Naive thymus-derived CD4-positive, alpha-beta T cell (primary cell): ENCODE data around the gene ASTN1. TPM values are rescaled to one million over a fixed set of nuclear protein-coding genes. Genes with fewer than 3 reads are reported as not detected.

ENCODE experiments used
- ATAC-seq: fragments of 150-1000 bp; cut with Tn5 transposase; 2 replicates; pipeline ENCODE4 v1.10.0; 2021; ENCODE audit warnings: mild to moderate bottlenecking, moderate library complexity
- CTCF ChIA-PET: fragments of 350-600 bp; sonication (Branson Sonifier 250); formaldehyde crosslinking; loops from one replicate; lab custom pipeline; 2021; ENCODE audit warnings: antibody characterized with exemption; lab: Charles Lee
- POLR2A ChIA-PET: fragments of 350-600 bp; sonication (Branson Sonifier 250); formaldehyde crosslinking; loops from one replicate; lab custom pipeline; 2021; ENCODE audit warnings: antibody characterized with exemption, inconsistent platforms; lab: Charles Lee
- DNase-seq, 9 donors: peaks; one replicate each; pipeline versions ENCODE4 v3.0.0 to v3.0.0-alpha.2; 2020 to 2022; ENCODE audit warnings: mixed read lengths in 1 of 9
- H3K27ac ChIP-seq: one replicate; pipeline ENCODE4 v1.7.0; 2013; ENCODE audit warnings: mild to moderate bottlenecking, low read depth, low read length, moderate library complexity
- H3K27me3 ChIP-seq, 2 donors: one replicate each; pipeline ENCODE4 v1.7.0; 2013; ENCODE audit warnings: low read length in 2 of 2, mild to moderate bottlenecking in 2 of 2, moderate library complexity in 2 of 2; ENCODE audit not compliant: control insufficient read depth in 2 of 2, insufficient read depth in 2 of 2
- H3K36me3 ChIP-seq, 3 experiments: 1 replicate in 2 of 3; 2 replicates in 1 of 3; pipeline ENCODE4 v1.7.0; 2013; ENCODE audit warnings: low read length in 3 of 3, mild to moderate bottlenecking in 3 of 3, moderate library complexity in 1 of 3; ENCODE audit not compliant: insufficient read depth in 3 of 3, control insufficient read depth in 2 of 3
- H3K4me1 ChIP-seq, 2 donors: one replicate each; pipeline ENCODE4 v1.7.0; 2013; ENCODE audit warnings: low read length in 2 of 2, mild to moderate bottlenecking in 2 of 2, moderate library complexity in 1 of 2; ENCODE audit not compliant: control insufficient read depth in 2 of 2, insufficient read depth in 2 of 2
- H3K4me3 ChIP-seq: 2 replicates; pipeline ENCODE4 v1.7.0; 2013; ENCODE audit warnings: mild to moderate bottlenecking, low read length
- H3K9me3 ChIP-seq, 3 experiments: 1 replicate in 2 of 3; 2 replicates in 1 of 3; pipeline ENCODE4 v1.7.0; 2013; ENCODE audit warnings: low read length in 3 of 3; ENCODE audit not compliant: control insufficient read depth in 2 of 3
- H3K27ac Mint-ChIP-seq, 9 donors: one replicate each; pipeline ENCODE4 v1.8.0; 2020 to 2022; ENCODE audit warnings: mixed read lengths in 9 of 9, mild to moderate bottlenecking in 8 of 9, moderate library complexity in 5 of 9, inconsistent platforms in 2 of 9
- H3K27me3 Mint-ChIP-seq, 5 donors: one replicate each; pipeline ENCODE4 v1.8.0; 2021 to 2022; ENCODE audit warnings: mixed read lengths in 5 of 5, mild to moderate bottlenecking in 1 of 5
- H3K36me3 Mint-ChIP-seq, 5 donors: one replicate each; pipeline ENCODE4 v1.8.0; 2020 to 2022; ENCODE audit warnings: mixed read lengths in 5 of 5, mild to moderate bottlenecking in 3 of 5, inconsistent platforms in 1 of 5
- H3K4me1 Mint-ChIP-seq, 7 donors: one replicate each; pipeline ENCODE4 v1.8.0; 2020 to 2022; ENCODE audit warnings: mixed read lengths in 7 of 7, mild to moderate bottlenecking in 3 of 7, inconsistent platforms in 1 of 7
- H3K4me3 Mint-ChIP-seq, 10 donors: one replicate each; pipeline ENCODE4 v1.8.0; 2020 to 2022; ENCODE audit warnings: mild to moderate bottlenecking in 10 of 10, mixed read lengths in 10 of 10, moderate library complexity in 6 of 10, inconsistent platforms in 2 of 10
- H3K9me3 Mint-ChIP-seq, 11 donors: one replicate each; pipeline ENCODE4 v1.8.0; 2020 to 2022; ENCODE audit warnings: mixed read lengths in 11 of 11, mild to moderate bottlenecking in 4 of 11, inconsistent platforms in 1 of 11, moderate library complexity in 1 of 11
- intact Hi-C, 2 donors: fragments of 100-400 bp; cut with micrococcal nuclease; formaldehyde crosslinking; loops; one replicate each; pipeline ENCODE4 v1.15.1; 2023
- polyA plus RNA-seq, 2 donors: library from polyadenylated mRNA; unstranded; fragments of 300-500 nt; fragmentation: Illumina TruSeq; gene quantifications; one replicate each; pipeline ENCODE4 v1.2.3, GENCODE V29; 2021
- total RNA-seq, 6 experiments: library from RNA in 5 of 6; stranded (reverse) in 5 of 6; gene quantifications; 1 replicate in 5 of 6; 2 replicates in 1 of 6; pipeline ENCODE4 v1.2.3 and lab custom pipeline; 2021 to 2026

Gene ASTN1
- total and polyA plus RNA-seq, 7 experiments from 2014 or later = 0.07 TPM; not detected in 6

DNA sequence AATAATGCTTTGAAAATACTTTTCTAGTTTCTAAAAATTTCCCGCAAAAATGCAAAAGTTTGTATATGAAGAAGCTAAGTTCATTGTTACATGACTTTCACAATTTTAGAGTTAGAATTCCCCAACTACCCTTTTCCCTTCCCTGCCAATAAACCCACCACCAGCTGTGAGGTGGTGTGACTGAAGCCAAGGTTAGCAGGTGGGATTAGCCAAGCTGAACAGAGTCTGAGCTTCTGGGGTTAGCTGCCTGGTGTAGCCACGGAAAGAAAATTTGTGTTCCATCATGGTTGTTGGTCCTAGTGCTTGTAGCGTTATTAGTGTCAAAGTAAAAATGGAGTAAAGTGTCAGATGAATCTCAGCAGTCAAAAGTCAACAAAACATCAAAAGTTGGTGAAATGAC, 110.9 kb downstream of the ASTN1 start:
- ChIA-PET POLR2A (no interaction called here), CTCF (no interaction called here)
- intact Hi-C loops = no loop called here
- Mint-ChIP-seq H3K4me1 (no peaks in the 10 kb centered on the region), H3K4me3 (no peak overlapping the region), H3K27me3 (peaks cover 0 to 5% (median 0%) of the 10 kb centered on the region in 5 donors), H3K36me3 (no peaks in the 10 kb centered on the region), H3K27ac (no peak overlapping the region), H3K9me3 (peaks cover 0 to 3% (median 0%) of the 10 kb centered on the region in 11 donors)
- no peaks in the 10 kb centered on the region for H3K9me3 ChIP-seq
- H3K27ac ChIP-seq = no peak overlapping the region
- no peaks in the 10 kb centered on the region for H3K4me1 ChIP-seq
- DNase-seq (no peak), ATAC-seq (no peak)
- H3K36me3 ChIP-seq = no peaks in the 10 kb centered on the region
- H3K27me3 ChIP-seq = no peaks in the 10 kb centered on the region
- H3K4me3 ChIP-seq = no peak overlapping the region

DNA sequence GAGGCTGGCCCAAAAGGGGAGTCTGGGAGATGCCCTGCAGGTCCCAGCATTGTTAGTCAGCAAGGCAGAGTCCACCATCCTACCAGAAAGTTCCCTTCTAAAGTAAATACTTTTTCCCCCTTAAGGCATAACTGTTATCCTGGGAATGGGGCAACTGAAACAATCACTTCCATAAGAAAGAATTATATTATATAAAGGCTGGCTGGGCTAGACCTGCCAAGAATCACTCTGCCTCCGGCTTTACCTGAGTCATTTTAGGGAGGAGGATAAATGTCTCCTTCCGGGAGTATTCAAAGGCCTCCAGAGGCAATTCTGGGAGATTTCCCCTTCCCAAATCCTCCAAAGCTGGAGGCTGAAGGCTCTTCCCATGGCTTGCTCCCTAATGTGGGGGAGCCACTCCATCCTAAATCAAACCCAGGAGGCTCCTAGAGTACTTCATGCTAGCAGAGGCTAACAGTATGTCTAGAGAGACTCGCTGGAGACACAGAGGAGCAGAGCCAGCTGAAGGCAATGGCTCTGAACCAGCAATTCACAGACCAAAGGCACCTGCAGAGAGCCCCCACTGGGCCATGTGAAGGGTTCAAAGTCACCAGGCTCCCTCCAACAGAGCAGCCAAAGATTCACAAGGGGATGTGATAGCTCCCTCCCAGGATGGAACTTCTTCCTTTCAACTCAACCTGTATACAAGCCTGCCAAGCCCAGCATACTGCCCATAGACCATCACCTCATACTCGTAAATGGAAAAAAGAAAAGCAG, 116.0 kb downstream of the ASTN1 start:
- intact Hi-C loops = no loop called here
- H3K4me1 ChIP-seq = no peaks in the 10 kb centered on the region
- H3K27me3 ChIP-seq = no peaks in the 10 kb centered on the region
- ChIA-PET CTCF (no interaction called here), POLR2A (no interaction called here)
- Mint-ChIP-seq H3K27me3 (peaks cover 0 to 15% (median 8%) of the 10 kb centered on the region in 5 donors), H3K4me1 (no peaks in the 10 kb centered on the region), H3K9me3 (peaks cover 0 to 10% (median 4%) of the 10 kb centered on the region in 11 donors), H3K4me3 (no peak overlapping the region), H3K36me3 (no peaks in the 10 kb centered on the region), H3K27ac (no peak overlapping the region)
- DNase-seq = no peak
- no peaks in the 10 kb centered on the region for H3K9me3 ChIP-seq
- ATAC-seq = no peak
- no peaks in the 10 kb centered on the region for H3K36me3 ChIP-seq
- H3K27ac ChIP-seq = no peak overlapping the region
- no peak overlapping the region for H3K4me3 ChIP-seq

DNA sequence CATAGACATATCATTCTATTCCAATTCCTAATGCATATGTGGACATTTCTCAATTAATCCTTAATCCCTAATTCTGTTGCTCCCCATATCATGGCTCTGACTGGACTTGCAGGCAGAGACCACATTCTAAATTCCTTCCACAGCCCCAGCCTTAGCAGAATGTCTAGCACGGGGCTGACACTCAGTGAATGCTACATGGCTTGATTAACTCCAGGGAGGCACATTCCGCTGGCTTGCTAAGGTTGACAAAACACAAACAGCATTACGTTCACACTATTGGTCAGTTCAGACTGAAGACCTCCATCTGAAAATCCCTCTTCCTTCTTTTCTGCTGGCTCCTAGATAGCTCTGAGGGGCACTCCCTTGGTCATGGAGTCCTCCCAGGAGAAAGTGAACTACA, 119.4 kb downstream of the ASTN1 start:
- CTCF ChIA-PET = no interaction called here

DNA sequence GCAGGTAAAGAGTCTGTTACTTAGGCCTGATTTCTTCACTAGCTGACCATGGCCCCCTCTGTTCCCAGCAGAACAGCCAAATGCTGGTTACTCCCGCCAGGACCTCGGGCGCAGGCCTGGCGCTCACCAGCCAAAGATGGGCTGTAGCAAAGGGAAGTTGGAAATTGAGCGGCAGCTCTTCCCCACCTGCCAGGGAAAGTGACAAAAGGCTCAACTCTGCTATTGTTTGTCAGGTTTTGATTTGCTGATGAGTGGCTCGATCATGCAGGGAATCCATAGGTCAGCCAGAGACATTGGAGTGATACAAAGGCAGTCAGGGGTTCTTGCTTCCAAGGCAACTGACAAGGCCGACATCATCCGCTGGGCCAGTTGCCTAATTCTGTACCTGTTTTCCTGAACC, 120.1 kb downstream of the ASTN1 start:
- Histone ChIP-seq H3K27me3 (no peaks in the 10 kb centered on the region), H3K9me3 (no peaks in the 10 kb centered on the region), H3K36me3 (no peaks in the 10 kb centered on the region), H3K27ac (no peak overlapping the region), H3K4me3 (no peak overlapping the region), H3K4me1 (no peaks in the 10 kb centered on the region)
- ChIA-PET CTCF (no interaction called here), POLR2A (no interaction called here)
- Mint-ChIP-seq H3K27me3 (peaks cover 0 to 20% (median 8%) of the 10 kb centered on the region in 5 donors), H3K4me3 (no peak overlapping the region), H3K27ac (no peak overlapping the region), H3K4me1 (no peaks in the 10 kb centered on the region), H3K36me3 (no peaks in the 10 kb centered on the region), H3K9me3 (peaks cover 0 to 11% (median 4%) of the 10 kb centered on the region in 11 donors)
- no peak for DNase-seq
- no peak for ATAC-seq
- intact Hi-C loops = no loop called here

More for the DNA sequence above, 119.4 kb downstream of the ASTN1 start:
- Histone ChIP-seq H3K4me3 (no peak overlapping the region), H3K4me1 (no peaks in the 10 kb centered on the region), H3K27ac (no peak overlapping the region), H3K9me3 (no peaks in the 10 kb centered on the region), H3K27me3 (no peaks in the 10 kb centered on the region), H3K36me3 (no peaks in the 10 kb centered on the region)
- no peak overlapping the region for H3K4me3 Mint-ChIP-seq
- H3K27ac Mint-ChIP-seq = no peak overlapping the region
- intact Hi-C loops = no loop called here
- DNase-seq = no peak
- H3K4me1 Mint-ChIP-seq = no peaks in the 10 kb centered on the region
- H3K9me3 Mint-ChIP-seq = peaks cover 0 to 11% (median 4%) of the 10 kb centered on the region in 11 donors
- H3K36me3 Mint-ChIP-seq = no peaks in the 10 kb centered on the region
- POLR2A ChIA-PET = no interaction called here
- ATAC-seq = no peak
- H3K27me3 Mint-ChIP-seq = peaks cover 0 to 23% (median 8%) of the 10 kb centered on the region in 5 donors

DNA sequence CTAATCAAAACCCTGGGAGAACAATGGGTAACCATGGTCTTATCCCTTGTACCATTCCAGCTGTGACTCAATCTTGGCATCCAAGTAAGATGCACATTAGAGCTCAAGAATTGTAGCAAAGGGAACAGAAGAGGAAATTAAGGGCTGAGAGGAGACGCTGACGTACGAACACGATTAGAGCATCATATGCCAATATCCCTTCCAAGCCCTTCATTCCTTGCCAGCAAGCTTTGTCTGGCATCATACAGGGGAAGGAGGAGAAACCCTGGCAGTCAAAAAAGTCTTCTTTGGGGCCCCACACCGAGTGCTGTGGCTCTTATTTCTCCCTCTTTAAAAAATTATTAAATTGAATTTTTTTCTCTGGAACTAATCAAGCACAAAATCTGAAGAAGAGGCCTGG, 120.9 kb downstream of the ASTN1 start:
- H3K36me3 ChIP-seq = no peaks in the 10 kb centered on the region
- no peak overlapping the region for H3K27ac ChIP-seq
- H3K27me3 ChIP-seq = no peaks in the 10 kb centered on the region
- ChIA-PET POLR2A (no interaction called here), CTCF (no interaction called here)
- peaks cover 0 to 18% (median 8%) of the 10 kb centered on the region in 5 donors for H3K27me3 Mint-ChIP-seq
- no peaks in the 10 kb centered on the region for H3K9me3 ChIP-seq
- intact Hi-C loops = no loop called here
- no peaks in the 10 kb centered on the region for H3K4me1 ChIP-seq
- no peaks in the 10 kb centered on the region for H3K4me1 Mint-ChIP-seq
- no peak overlapping the region for H3K27ac Mint-ChIP-seq
- no peak overlapping the region for H3K4me3 Mint-ChIP-seq
- ATAC-seq = no peak
- H3K36me3 Mint-ChIP-seq = no peaks in the 10 kb centered on the region
- H3K4me3 ChIP-seq = no peak overlapping the region
- peaks cover 0 to 11% (median 4%) of the 10 kb centered on the region in 11 donors for H3K9me3 Mint-ChIP-seq
- DNase-seq = no peak

DNA sequence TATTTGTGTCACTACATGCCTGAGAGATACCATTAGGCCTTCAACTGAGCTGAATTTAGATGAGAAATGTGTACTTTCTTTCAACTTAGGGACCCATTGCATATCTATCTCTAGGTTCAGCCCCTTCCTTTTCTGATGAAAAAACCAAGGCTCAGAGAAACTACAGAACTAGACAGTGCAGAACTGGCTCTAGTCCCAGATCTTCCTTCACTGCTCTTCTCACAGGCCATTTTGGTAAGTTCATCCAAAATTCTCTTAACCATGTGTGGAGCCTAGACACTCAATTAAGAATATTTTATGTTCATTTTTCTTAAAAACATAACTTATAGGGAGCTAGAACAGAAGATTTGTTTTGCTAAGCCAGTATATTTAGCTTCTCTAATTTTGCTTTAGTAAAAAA, 128.9 kb downstream of the ASTN1 start:
- H3K9me3 ChIP-seq = no peaks in the 10 kb centered on the region
- no peaks in the 10 kb centered on the region for H3K4me1 Mint-ChIP-seq
- CTCF ChIA-PET = interaction anchor here (0.6 kb wide), 1 partner anchor 252 kb away, joined by 3 read pairs; no protein-coding TSS in a partner anchor
- ATAC-seq = no peak
- no peak overlapping the region for H3K27ac Mint-ChIP-seq
- H3K4me3 Mint-ChIP-seq = no peak overlapping the region
- peaks cover 0 to 11% (median 0%) of the 10 kb centered on the region in 5 donors for H3K27me3 Mint-ChIP-seq
- no peak overlapping the region for H3K27ac ChIP-seq
- peaks cover 0 to 8% (median 0%) of the 10 kb centered on the region in 11 donors for H3K9me3 Mint-ChIP-seq
- no peak overlapping the region for H3K4me3 ChIP-seq
- POLR2A ChIA-PET = no interaction called here
- DNase-seq = no peak
- no peaks in the 10 kb centered on the region for H3K36me3 Mint-ChIP-seq
- no peaks in the 10 kb centered on the region for H3K4me1 ChIP-seq
- H3K27me3 ChIP-seq = no peaks in the 10 kb centered on the region
- H3K36me3 ChIP-seq = no peaks in the 10 kb centered on the region
- intact Hi-C loops = no loop called here

DNA sequence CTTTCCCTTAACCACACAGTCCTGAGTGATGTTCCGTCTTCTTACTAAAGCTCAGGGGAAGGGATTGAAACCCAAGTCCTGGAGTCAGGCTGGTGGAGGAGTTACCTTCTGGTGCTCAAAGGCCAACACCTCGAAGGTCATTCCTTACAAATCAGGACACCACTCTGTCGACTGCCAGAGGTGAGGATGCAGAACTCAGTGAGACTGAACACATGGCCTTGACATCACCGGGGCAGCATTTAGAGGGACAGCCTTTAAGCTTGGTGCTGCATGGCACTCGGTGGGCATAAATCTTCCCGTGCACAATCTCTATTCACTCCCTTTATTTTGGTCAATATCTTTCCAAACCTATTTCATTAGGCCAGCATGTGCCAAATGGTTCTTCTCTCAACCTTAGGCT, 130.9 kb downstream of the ASTN1 start:
- POLR2A ChIA-PET = no interaction called here
- Mint-ChIP-seq H3K36me3 (no peaks in the 10 kb centered on the region), H3K4me3 (no peak overlapping the region), H3K27me3 (peaks cover 0 to 14% (median 0%) of the 10 kb centered on the region in 5 donors), H3K4me1 (no peaks in the 10 kb centered on the region), H3K27ac (no peak overlapping the region), H3K9me3 (peaks cover 0 to 8% (median 0%) of the 10 kb centered on the region in 11 donors)
- CTCF ChIA-PET = interaction anchor here (0.7 kb wide), 1 partner anchor 82 kb away, joined by 3 read pairs; no protein-coding TSS in a partner anchor
- no peak overlapping the region for H3K27ac ChIP-seq
- no peaks in the 10 kb centered on the region for H3K4me1 ChIP-seq
- H3K36me3 ChIP-seq = no peaks in the 10 kb centered on the region
- no peak for DNase-seq
- no peak for ATAC-seq
- intact Hi-C loops = no loop called here
- H3K4me3 ChIP-seq = no peak overlapping the region
- no peaks in the 10 kb centered on the region for H3K27me3 ChIP-seq
- H3K9me3 ChIP-seq = no peaks in the 10 kb centered on the region
